Measurements from ENCODE around the gene GNA14. TPM values are rescaled to one million over a fixed set of nuclear protein-coding genes. Genes with fewer than 3 reads are reported as not detected.

Gene GNA14
- polyA plus RNA-seq, 2 of the 4 experiments (the other 2 are of a cell fraction): 0.04 to 0.06 TPM

DNA sequence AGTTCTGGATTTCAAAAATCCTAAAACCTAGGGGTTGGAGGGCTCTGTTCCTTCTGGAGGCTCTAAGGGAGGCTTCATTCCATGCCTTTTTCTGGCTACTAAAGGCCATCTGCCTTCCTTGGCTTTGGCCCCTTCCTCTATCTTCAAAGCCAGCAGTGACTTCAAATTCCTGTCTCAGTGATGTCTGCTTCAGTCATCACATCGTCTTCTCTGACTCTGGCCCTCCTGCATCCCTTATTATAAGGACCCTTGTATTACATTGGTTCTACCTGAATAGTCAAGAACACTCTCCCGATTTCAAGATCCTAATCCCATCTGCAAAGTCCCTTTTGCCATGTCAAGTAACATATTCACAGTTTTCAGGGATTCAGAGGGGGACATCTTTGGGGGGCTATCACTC, 60.3 kb downstream of the GNA14 start:
- DNase-seq (ENCODE audit: low read depth in 1 of 2, low spot score in 1 of 2): no peak
- Histone ChIP-seq H3K27ac (peak overlapping the region; percentile 47 to 62; a peak in 5 of 6 replicates), H3K4me3 (no peak overlapping the region), H3K4me2 (peak overlapping the region; percentile 63), H3K4me1 (peaks cover 24% of the 10 kb centered on the region), H3K9me3 (no peaks in the 10 kb centered on the region)
- TF ChIP-seq FOSB (CRISPR knock-in tag; IDR thresholded peaks at IDR 0.05): no peak
- no peak for TF ChIP-seq RCOR1 (IDR thresholded peaks at IDR 0.05; ENCODE audit: low read depth, low read length)
- no peak for TF ChIP-seq MAZ (IDR thresholded peaks at IDR 0.05; ENCODE audit: borderline replicate concordance, low read depth, low read length)
- no peak for TF ChIP-seq HES2 (IDR thresholded peaks at IDR 0.05)
- no peak for TF ChIP-seq KDM5A (IDR thresholded peaks at IDR 0.05)
- no peak for TF ChIP-seq CEBPB (IDR thresholded peaks at IDR 0.05)
- no peak for TF ChIP-seq ELK1 (IDR thresholded peaks at IDR 0.05; ENCODE audit: low read depth, low read length)
- no peak for TF ChIP-seq RAD21 (conservative IDR thresholded peaks at IDR 0.05 in 1 of 2, IDR thresholded peaks at IDR 0.05 in 1 of 2)
- TF ChIP-seq SMC3 (IDR thresholded peaks at IDR 0.05): no peak
- TF ChIP-seq JUN (IDR thresholded peaks at IDR 0.05): no peak
- TF ChIP-seq, protein P1, sequence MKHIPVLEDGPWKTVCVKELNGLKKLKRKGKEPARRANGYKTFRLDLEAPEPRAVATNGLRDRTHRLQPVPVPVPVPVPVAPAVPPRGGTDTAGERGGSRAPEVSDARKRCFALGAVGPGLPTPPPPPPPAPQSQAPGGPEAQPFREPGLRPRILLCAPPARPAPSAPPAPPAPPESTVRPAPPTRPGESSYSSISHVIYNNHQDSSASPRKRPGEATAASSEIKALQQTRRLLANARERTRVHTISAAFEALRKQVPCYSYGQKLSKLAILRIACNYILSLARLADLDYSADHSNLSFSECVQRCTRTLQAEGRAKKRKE (CRISPR knock-in tag; IDR thresholded peaks at IDR 0.05; ENCODE audit: low read depth): no peak
- no peak for TF ChIP-seq ZNF302 (CRISPR knock-in tag; IDR thresholded peaks at IDR 0.05)
- TF ChIP-seq, protein P2, sequence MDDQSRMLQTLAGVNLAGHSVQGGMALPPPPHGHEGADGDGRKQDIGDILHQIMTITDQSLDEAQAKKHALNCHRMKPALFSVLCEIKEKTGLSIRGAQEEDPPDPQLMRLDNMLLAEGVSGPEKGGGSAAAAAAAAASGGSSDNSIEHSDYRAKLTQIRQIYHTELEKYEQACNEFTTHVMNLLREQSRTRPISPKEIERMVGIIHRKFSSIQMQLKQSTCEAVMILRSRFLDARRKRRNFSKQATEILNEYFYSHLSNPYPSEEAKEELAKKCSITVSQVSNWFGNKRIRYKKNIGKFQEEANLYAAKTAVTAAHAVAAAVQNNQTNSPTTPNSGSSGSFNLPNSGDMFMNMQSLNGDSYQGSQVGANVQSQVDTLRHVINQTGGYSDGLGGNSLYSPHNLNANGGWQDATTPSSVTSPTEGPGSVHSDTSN (IDR thresholded peaks at IDR 0.05): no peak
- no peak for TF ChIP-seq RFX5 (IDR thresholded peaks at IDR 0.05)
- TF ChIP-seq, protein P3, sequence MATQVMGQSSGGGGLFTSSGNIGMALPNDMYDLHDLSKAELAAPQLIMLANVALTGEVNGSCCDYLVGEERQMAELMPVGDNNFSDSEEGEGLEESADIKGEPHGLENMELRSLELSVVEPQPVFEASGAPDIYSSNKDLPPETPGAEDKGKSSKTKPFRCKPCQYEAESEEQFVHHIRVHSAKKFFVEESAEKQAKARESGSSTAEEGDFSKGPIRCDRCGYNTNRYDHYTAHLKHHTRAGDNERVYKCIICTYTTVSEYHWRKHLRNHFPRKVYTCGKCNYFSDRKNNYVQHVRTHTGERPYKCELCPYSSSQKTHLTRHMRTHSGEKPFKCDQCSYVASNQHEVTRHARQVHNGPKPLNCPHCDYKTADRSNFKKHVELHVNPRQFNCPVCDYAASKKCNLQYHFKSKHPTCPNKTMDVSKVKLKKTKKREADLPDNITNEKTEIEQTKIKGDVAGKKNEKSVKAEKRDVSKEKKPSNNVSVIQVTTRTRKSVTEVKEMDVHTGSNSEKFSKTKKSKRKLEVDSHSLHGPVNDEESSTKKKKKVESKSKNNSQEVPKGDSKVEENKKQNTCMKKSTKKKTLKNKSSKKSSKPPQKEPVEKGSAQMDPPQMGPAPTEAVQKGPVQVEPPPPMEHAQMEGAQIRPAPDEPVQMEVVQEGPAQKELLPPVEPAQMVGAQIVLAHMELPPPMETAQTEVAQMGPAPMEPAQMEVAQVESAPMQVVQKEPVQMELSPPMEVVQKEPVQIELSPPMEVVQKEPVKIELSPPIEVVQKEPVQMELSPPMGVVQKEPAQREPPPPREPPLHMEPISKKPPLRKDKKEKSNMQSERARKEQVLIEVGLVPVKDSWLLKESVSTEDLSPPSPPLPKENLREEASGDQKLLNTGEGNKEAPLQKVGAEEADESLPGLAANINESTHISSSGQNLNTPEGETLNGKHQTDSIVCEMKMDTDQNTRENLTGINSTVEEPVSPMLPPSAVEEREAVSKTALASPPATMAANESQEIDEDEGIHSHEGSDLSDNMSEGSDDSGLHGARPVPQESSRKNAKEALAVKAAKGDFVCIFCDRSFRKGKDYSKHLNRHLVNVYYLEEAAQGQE (IDR thresholded peaks at IDR 0.05): no peak
- TF ChIP-seq CBX8 (IDR thresholded peaks at IDR 0.05): no peak
- no peak for TF ChIP-seq GATA3 (IDR thresholded peaks at IDR 0.05; ENCODE audit: borderline replicate concordance)
- 58% methylated on average over 2 of the region's 2 CpGs for whole genome bisulfite sequencing (ENCODE audit: missing lambda C conversion rate)
- CTCF ChIA-PET: no interaction called here
- POLR2A ChIA-PET: no interaction called here
- FAIRE-seq: no peak
- no peak for ATAC-seq

GRCh38 chr9:77587042-77587441, 61.1 kb downstream of the GNA14 start:
- H3K4me1 ChIP-seq: peaks cover 24% of the 10 kb centered on the region
- DNase-seq (ENCODE audit: low read depth in 1 of 2, low spot score in 1 of 2) (no peak), ATAC-seq (no peak), FAIRE-seq (no peak)
- H3K27ac ChIP-seq: no peak overlapping the region
- TF ChIP-seq, protein P1 (CRISPR knock-in tag; IDR thresholded peaks at IDR 0.05; ENCODE audit: low read depth): no peak
- TF ChIP-seq BHLHE40 (IDR thresholded peaks at IDR 0.05; ENCODE audit: low read depth, low read length) (no peak), CBX8 (IDR thresholded peaks at IDR 0.05) (no peak), POLR2AphosphoS2 (conservative IDR thresholded peaks at IDR 0.05; ENCODE audit: low read length) (no peak), USF2 (IDR thresholded peaks at IDR 0.05) (no peak), EHMT2 (IDR thresholded peaks at IDR 0.05; ENCODE audit: low read depth) (no peak), JUNB (IDR thresholded peaks at IDR 0.05) (no peak), CBX2 (IDR thresholded peaks at IDR 0.05; ENCODE audit: borderline replicate concordance, low read depth) (no peak)
- no peak overlapping the region for H3K4me3 ChIP-seq
- H3K4me2 ChIP-seq: no peak overlapping the region
- POLR2A ChIA-PET: no interaction called here
- CTCF ChIA-PET: interaction anchor here (1.2 kb wide), 1 partner anchor 17 kb away, joined by 4 read pairs; no protein-coding TSS in a partner anchor
- no peaks in the 10 kb centered on the region for H3K9me3 ChIP-seq
